Uterus (tissue), 2 donors: Measurements from ENCODE around the gene VTA1.
"Not testable (repeated sequence)": the region's sequence is repeated elsewhere in the genome, so short reads cannot be mapped to it uniquely, and the experiment has no call there.

Source experiments
- CTCF ChIP-seq, 4 experiments: fragments of 200-600 bp in 2 of 4; fragments of 450-650 bp in 2 of 4; sonication (generic) in 2 of 4; IDR thresholded peaks; one replicate each; pipeline ENCODE4 v1.5.1; 2016 to 2019; ENCODE audit warnings: antibody characterized with exemption in 4 of 4, mild to moderate bottlenecking in 2 of 4, moderate library complexity in 1 of 4
- POLR2A ChIP-seq, 2 donors: fragments of 450-650 bp; IDR thresholded peaks; one replicate each; pipeline ENCODE4 v1.6.1; 2016; ENCODE audit warnings: antibody characterized with exemption in 2 of 2, mild to moderate bottlenecking in 1 of 2, moderate library complexity in 1 of 2

GRCh38 chr6:142229518-142230270, 82.6 kb downstream of the VTA1 start:
- not testable (repeated sequence) for TF ChIP-seq POLR2A, CTCF (IDR thresholded peaks at IDR 0.05)
